NAMALWA (cell line): ENCODE data around the gene ZFYVE9.
"Not testable (repeated sequence)": the region's sequence is repeated elsewhere in the genome, so short reads cannot be mapped to it uniquely, and the experiment has no call there.

Source experiments
- DNase-seq: peaks from one replicate; pipeline ENCODE4 v3.0.0-alpha.2; 2015; ENCODE audit warnings: low spot score

Gene ZFYVE9, protein sequence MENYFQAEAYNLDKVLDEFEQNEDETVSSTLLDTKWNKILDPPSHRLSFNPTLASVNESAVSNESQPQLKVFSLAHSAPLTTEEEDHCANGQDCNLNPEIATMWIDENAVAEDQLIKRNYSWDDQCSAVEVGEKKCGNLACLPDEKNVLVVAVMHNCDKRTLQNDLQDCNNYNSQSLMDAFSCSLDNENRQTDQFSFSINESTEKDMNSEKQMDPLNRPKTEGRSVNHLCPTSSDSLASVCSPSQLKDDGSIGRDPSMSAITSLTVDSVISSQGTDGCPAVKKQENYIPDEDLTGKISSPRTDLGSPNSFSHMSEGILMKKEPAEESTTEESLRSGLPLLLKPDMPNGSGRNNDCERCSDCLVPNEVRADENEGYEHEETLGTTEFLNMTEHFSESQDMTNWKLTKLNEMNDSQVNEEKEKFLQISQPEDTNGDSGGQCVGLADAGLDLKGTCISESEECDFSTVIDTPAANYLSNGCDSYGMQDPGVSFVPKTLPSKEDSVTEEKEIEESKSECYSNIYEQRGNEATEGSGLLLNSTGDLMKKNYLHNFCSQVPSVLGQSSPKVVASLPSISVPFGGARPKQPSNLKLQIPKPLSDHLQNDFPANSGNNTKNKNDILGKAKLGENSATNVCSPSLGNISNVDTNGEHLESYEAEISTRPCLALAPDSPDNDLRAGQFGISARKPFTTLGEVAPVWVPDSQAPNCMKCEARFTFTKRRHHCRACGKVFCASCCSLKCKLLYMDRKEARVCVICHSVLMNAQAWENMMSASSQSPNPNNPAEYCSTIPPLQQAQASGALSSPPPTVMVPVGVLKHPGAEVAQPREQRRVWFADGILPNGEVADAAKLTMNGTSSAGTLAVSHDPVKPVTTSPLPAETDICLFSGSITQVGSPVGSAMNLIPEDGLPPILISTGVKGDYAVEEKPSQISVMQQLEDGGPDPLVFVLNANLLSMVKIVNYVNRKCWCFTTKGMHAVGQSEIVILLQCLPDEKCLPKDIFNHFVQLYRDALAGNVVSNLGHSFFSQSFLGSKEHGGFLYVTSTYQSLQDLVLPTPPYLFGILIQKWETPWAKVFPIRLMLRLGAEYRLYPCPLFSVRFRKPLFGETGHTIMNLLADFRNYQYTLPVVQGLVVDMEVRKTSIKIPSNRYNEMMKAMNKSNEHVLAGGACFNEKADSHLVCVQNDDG (N-terminal part only)

DNA sequence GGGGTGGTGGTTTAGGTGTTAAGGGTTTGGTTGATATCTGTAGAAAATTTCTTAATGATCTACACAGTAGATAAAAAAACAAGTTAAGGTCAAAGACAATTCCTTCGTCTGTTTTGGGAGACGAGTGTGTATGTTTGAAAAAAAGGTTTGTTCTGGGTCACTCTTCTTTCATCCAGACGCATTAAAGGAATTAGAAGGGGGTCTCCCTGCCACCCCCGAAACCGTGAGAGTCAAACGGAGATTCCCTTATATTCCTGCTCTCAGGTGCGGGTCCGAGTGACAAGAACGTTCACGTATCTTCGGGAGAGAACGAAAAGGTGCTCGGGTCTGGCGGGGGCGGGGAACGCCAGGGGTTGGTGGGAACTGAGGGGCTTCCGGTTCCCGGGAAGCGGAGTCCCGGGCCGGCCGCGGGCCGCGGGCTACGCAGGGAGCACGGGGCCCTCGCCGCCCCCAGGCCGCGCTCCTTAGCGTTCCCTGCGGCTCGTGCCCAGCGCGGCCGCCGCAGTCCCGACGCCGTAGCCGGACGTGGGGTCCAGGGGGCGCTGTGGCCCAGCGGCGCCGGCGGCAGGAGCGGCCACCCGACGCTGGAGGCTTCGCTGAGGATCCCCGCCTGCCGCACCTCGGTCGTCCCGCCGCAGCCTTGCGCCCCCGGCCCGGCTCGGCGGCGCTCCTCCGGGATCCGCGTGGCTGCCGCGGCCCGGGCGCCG, at the start of gene ZFYVE9:
Gene ZFYVE9, plus strand, starts transcription at position 577 of the 707 bp plus-strand sequence. CDS start 91,118 bp downstream, outside the sequence.
- peak; percentile 74 for DNase-seq

DNA sequence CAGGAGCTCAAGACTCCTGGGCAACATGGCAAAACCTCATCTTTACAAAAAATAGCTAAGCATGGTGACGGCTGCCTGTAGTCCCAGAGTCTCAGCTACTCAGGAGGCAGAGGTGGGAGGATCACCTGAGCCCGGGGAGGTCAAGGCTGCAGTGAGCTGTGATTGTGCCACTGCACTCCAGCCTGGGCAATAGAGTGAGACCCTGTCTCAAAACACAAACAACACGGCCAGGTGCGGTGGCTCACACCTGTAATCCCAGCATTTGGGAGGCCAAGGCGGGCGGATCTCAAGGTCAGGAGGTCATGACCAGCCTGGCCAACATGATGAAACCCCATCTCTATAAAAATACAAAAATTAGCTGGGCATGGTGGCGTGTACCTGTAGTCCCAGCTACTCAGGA, 47.6 kb upstream of the ZFYVE9 start:
- not testable (repeated sequence) for DNase-seq

DNA sequence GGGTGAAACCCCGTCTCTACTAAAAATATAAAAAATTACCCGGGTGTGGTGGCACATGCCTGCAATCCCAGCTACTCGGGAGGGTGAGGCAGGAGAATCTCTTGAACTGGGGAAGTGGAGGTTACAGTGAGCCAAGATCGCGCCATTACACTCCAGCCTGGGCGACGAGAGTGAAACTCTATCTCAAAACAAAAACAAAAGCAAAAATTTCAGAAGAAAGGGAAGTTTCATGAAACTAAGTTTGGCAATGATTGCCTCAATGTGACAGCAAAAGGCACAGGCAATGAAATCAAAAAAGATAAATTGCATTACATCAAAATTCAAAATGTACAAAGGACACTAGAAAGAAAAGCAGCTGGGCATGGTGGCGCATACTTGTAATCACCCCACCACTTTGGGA, 45.7 kb upstream of the ZFYVE9 start:
- no peak for DNase-seq

DNA sequence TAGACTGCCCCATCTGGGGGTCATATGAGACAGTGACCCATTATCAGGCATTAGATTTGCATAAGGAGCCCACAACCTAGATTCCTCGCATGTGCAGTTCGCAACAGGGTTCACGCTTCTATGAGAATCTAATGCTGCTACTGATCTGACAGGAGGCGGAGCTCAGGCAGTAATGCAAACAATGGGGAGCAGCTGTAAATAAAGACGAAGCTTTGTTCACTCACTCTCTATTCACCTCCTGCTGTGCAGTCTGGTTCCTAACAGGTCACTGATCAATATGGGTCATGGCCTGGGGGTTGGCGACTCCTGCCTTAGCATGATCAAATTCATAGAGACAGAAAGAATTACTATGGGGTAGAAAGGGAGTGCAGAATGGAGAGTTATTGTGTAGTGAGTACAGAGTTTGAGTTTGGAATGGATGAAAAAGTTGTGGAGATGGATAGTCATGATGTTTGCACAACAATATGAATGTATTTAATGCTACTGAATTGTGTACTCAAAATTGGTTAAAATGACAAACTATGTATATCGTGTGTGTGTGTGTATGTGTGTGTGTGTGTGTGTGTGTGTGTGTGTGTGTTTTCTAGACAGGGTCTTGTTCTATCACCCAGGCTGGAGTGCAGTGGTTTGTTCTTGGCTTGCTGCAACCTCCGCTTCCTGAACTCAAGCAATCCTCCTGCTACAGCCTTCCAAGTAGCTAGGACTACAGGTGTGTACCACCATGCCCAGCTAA, 43.6 kb upstream of the ZFYVE9 start:
- peak; percentile 30 for DNase-seq

DNA sequence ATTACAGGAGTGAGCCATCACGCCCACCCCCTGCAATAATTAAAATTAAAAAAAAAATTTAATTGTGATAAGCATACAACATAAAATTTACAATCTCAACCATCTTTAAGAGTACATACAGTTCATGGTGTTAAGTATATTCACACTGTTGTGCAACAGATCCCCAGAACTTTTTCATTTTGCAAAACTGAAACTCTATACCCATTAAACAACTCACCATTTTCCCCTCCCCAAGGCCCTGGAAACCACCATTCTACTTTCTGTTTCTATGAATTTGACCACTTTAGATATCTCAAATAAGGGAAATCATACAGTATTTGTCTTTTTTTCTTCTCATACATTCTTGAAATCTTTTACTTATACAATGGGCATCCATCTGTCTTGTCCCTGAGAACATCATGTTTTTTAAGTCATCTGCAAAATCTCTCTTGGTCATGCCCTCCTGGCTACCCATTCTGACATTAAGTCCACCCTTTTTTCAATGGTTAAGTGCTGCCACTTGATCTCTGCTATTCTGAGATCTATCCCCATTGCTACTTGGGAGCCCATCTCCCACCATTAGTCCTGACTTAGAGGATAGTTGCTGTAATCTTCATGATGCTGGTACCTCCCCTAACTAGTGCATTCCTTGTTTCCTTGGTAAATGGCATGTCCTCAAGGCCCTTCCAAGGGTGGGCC, 39.4 kb upstream of the ZFYVE9 start:
- no peak for DNase-seq

DNA sequence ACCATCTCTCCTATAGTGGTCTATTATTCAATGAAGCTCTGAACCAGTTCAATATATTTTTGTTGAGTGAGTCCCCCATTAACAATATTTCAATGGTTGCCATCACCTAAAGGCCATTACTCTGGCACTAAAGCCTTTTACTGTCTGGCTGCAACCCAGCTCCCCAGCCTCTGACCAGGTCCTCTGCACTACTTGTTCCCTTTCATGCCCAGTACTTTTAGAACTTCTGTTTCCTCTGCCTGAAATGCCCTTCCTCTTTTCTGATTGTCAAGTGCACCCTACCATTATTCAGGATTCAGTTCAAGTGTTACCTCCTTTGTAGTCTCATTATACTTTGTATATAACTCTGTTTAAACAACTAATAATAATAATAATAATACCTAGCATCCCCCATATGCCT, 30.4 kb upstream of the ZFYVE9 start:
- no peak for DNase-seq

DNA sequence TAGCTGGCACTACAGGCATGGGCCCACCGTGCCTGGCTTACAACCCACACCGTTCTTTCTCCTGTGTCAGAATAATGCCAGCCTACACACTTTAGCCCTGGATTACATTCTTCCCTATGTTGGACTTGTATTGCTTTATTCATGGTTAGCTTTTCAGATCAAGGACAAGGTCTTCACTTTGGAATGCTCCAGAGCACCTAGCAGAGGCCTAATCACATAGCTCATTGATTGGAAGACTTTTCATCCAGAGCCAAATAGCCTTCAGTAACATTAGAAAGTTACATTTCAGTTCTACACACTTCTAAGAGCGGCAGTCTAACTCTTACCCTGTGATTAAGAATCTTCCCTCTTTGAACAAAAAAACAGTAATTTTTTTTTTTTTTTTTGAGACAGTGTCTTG, 29.4 kb upstream of the ZFYVE9 start:
- DNase-seq, result no peak

DNA sequence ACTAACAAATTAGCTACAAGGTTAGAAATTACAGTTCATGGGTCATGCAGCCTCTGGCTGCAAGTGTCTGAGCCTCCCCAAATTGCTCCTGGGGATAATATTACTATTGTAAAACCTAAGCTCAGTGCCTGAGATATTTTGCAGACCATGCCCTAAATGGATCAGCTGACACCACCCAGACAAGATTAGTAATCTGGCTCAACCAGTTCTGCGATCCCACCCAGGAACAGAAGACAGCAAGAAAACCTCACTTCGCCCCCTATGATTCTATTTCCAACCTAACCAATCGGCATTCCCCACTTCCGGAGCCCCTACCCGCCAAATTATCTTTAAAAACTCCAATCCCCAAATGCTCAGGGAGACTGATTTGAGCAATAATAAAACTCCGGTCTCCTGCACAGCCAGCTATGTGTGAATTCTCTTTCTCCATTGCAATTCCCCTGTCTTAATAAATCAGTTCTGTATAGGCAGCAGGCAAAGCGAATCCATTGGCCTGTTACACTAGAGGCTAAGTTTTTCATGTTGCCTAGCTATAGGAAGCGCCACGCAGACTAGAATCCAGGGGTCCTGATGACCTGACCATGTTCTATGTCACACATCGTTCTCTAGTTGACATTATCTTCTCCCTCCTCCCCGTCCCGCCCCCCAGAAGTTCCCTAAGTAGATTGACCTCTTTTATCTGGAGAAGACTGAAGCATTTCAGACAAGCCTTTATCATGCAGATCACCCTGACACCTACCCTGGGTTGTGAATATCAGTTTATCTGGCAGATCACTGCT, 22.4 kb upstream of the ZFYVE9 start:
- DNase-seq, result no peak

DNA sequence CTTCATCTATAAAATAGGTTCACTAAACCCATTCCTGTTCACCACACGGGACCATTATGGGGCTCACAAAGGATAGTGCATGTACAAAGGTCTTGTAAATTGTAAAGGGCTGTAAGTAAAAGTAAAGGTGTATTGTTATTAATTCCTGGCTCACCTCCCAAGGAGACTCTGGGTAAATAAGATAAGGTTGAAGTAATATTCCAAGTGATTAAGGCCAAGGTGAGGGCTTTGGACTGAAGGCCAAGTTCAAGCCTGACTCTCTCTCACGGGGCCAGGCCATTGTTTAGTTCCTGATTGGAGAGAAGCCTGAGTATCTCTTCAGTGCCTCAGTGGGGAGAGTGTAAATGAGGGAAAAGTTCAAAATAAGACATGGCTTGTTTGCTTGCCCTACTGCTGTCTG, 19.5 kb upstream of the ZFYVE9 start:
- no peak for DNase-seq

DNA sequence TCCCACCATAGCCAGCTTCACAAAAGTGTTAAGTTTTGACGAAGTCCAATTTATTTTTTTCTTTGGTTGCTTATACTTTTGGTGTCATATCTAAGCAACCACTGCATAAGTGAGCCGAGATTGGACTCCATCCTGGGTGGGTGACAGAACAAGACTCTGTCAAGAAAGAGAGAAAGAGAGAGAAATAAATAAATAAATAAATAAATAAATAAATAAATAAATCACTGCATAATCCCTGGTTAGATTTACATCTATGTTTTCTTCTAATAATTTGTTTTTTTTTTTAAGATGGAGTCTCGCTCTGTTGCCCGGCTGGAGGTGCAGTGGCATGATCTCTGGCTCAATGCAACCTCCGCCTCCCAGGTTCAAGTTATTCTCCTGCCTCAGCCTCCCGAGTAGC, 18.3 kb upstream of the ZFYVE9 start:
- DNase-seq, result no peak

DNA sequence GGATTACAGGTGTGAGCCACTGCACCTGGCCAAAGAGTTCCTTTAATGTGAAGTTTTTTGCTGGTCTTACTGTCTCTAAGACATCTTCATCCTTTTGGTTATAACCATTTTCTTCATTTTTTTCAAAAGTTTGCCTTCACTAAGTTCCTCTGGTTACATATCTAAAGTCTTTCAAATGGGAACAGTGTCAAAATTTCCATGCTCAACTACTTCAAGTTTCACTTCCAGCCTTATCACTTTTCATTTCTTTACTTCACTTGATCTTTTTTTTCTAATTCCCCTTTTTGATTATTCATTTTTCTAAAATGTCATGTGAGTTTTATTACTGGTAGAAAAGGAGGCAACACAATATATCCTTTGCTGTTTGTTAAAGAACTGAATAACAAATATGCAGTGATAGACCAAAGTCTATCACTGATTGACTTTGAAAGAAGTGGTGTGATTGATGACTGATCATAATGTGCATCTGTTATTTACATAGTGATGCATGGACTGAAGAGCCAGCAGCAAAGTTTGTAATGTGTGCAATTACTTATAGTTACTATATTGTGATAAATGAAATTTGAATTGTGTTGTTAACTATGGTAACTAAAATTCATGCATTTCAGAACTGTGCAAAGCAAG, 16.0 kb upstream of the ZFYVE9 start:
- DNase-seq, result no peak

DNA sequence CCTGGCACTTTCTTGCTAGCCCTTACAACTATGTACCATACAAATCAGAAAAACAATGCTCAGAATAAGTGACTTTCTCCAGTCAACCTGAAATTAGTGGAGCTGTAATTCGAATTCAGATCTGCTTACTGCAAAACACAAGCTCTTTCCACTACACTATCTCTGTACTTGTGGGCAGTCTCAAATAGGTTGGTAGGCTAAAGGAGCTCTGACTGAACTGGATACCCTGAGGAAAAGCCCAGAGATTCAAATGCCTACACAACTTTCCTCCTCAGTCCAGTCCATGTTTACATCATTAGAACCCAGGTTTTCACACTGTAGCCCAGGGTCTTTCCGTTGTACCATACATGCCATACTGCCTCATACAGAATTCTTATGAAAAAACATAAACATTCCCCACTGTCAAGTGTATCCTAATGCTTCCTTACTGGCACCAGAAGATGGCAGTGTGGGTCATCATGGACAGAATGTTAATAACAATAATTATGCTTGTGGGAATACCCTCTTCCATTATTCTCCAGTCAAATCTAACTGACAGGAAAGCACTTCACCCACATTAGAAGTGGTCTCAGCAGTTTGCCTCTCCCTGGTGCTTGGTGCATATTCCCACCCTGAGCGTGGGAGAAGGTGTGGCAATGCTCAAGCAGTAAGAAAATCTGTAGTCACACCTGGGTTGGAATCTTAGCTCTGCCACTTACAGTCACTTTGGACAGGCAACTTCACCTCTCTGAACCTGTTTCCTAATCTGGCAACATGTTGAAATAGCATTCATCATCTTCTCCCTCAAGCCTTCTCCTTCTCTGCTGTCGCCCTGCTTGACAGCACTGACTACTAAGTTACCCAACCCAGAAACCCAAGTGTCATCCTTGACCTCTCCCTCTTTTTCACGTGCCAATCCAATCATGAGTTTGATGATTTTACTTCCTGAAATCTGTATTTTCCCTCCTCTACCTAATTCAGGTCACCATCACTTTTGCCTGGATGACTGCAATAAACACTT, 14.4 kb upstream of the ZFYVE9 start:
- peak; percentile 45 for DNase-seq

DNA sequence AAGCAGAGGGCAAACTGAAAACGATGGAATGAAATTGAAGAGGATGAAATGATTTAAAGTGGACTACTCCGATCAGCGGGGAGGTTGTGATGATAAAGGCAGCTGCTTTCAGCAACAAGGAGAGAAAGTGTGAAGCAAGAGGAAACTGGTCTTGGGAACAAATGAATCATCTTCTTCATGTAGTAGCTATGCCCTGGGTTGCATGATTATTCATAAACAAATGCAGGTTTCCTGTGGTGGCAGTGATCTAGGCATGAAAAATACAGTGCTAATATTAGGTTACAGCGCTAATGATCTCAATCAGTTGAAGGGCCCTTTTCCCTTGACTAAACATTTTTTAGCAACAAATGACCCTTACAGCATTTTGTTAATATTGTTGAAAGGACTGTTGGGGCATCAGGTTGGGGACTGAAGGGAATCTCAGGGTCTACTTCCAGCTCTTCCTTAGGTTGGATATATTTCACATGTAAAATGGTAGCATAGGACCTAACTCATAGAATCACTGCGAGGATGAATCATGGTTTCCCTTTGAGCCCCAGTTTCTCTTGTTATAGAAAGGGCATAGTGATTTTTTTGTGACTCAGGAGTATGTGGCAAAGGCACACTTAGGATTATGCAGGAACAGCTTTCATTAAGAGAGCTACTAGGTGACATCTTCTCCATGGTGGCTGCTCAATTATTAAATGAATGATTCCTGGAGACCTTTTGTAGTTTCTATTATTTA, 1.9 kb upstream of the ZFYVE9 start:
- DNase-seq, result peak; percentile 26

DNA sequence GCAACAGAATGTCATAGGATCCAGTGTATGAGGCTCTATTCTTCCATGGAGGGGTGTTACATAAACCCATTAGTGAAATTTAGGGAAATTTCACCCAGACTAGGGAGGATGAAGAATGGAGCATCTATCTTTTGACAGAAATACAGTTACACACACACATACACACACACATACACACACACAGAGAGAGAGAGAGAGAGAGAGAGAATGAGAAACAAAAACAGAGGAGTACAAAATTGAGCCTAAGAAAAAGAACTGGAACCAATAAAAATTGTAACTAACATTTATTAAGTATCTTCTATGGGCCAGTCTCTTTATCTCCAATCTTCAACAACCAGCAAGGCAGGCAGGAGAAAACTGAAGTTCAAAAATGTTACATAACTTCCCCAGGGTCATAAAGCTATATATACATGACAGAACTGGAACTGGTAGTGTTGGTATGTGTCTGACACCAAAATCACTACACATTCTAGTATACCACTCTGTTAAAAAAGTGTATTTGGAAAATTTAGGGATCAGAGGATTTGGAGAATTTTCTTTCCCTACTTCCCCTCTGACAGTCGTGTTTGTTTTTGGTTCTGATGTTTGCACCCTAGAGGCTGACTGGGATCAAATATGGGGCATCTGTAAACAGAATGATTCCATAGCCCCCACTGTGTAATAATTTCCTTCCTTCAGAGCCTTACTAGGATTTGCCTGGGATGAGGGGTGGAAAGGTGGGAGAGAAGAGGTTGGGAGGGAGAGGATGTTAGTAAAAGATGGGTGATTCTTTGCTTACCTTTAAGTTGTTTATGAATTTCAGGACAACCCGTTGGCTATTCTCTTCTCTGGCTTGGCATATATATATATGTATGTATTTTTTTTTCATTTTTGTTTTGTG, 1.0 kb upstream of the ZFYVE9 start:
- DNase-seq, result peak; percentile 21

DNA sequence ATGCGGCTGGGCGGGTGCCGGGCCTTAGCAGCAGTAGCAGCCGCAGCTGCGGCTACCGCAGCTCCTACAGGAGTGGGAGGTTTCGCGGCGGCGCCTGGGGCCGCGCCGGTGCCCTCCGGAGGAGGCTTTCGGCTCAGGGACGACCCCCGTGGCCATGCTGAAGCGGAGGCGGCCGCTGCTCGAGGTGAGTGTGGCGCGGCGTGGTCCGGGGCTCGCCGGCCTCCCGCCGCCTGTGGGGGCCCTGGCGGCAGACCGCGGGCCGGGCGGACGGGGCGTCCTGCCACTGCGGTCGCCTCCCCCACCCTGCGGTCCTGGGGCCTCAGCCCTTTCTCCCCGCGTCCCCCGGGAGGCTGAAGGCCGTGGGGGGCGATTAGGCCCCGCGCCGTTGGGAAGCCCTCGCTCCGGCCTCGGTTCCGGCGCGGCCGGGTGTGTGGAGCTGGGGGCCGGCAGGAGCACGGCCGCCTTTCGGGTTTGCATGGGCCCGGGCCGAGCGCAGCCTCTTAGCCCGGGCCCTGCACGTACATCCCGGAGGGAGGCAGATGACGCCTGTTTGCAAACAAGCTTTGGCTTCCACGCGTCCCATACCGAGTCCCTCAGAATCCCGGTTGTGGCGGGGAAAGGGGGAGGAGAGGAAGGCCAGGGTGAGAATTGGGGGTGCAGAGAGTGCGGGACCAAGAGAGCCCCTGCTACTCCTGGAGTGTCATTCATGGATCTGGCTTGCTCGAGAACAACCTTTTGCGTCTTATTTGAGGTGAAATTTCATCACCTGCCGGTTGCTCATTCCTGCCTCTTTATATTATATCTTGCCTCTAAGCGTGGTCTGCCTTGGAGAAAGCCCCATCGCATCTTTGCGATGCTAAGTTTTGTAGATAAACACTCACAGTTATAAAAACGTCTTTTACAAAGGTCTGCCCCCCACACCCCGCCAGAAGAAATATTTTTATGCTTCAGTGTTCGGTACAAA, 613 bp downstream of the ZFYVE9 start:
- peak; percentile 53 for DNase-seq
